ENCODE measurements around the gene CAST.
A peak's percentile ranks its signal among the peaks of the same experiment; 100 is the strongest.

CAST gene

DNA sequence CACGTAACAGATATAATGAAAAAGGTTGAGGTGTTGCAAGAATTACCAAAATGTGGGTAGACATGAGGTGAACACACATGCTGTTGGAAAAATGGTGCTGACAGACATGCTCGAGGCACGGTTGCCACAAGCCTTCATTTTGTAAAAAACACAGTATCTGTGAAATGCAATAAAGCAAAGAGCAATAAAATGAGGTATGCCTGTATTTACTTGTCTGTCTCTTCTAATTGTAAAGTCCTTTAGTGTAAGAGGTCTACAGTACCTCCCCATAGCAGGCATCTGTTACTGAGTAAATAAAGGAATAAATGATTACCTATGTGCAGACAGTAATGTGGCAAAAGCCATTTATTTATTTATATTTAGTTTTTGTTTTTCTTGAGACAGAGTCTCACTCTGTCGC is 3.0 kb upstream of the CAST start:
- Histone ChIP-seq H3K4me1 (ENCODE audit: insufficient read depth, insufficient read length) (no peaks in the 10 kb centered on the region), H3K36me3 (ENCODE audit: insufficient read depth, insufficient read length, low read length) (no peaks in the 10 kb centered on the region)

DNA sequence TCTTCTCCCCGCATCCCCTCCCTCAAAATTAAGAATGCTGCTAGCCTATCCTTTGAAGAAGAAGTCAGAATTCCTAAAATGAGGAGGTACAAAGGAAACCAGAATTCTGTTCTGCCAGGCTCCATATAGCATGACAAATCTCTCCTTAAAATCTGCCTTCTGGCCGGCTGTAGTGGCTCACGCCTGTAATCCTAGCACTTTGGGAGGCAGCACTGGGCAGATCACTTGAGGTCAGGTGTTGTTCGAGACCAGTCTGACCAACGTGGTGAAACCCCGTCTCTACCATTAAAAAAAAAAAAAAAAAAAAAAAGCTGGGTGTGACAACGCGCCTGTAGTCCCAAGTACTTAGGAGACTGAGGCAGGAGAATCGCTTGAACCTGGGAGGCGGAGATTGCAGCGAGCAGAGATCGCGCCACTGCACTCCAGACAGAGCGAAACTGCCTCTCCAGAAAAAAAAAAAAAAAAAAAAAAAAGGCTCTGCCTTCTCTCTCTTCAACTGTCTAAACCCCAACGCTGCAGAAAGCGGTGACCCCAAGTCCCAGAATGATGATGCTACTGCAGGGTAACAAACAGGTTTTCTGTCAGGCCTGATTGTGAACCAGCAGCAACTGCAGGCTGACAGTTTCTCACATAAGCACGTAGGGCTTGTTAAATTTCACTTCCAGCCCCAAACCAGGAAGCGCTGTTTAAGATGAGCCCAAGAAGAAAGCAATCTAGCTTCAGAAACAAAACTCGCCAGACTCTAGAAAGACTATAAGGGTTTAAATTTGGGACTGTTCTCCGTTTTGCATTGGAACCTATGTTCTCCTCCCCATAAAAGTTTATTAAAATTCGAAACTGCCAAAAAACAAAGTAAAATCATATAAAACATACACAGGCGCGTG is 963 bp upstream of the CAST start:
- H3K27me3 ChIP-seq (ENCODE audit: insufficient read depth, insufficient read length): peaks cover 54% of the 10 kb centered on the region
- TF ChIP-seq ZNF274 (IDR thresholded peaks at IDR 0.05; ENCODE audit: low read depth, low read length) (no peak), YY1 (IDR thresholded peaks at IDR 0.05; ENCODE audit: insufficient read depth, insufficient read length) (no peak)
- H3K36me3 ChIP-seq (ENCODE audit: insufficient read depth, insufficient read length, low read length): no peaks in the 10 kb centered on the region
- DNase-seq (ENCODE audit: low read depth, low spot score): no peak
- no peaks in the 10 kb centered on the region for H3K9me3 ChIP-seq (ENCODE audit: insufficient read depth, low read length)
- H3K4me1 ChIP-seq (ENCODE audit: insufficient read depth, insufficient read length): no peaks in the 10 kb centered on the region
- H3K4me3 ChIP-seq (ENCODE audit: insufficient read length, low read depth): peak overlapping the region; percentile 69
- peak overlapping the region; percentile 67 for H3K9ac ChIP-seq (ENCODE audit: insufficient read length, low read depth)

More for the DNA sequence above, 3.0 kb upstream of the CAST start:
- Histone ChIP-seq H3K9ac (ENCODE audit: insufficient read length, low read depth) (no peak overlapping the region), H3K4me3 (ENCODE audit: insufficient read length, low read depth) (no peak overlapping the region), H3K9me3 (ENCODE audit: insufficient read depth, low read length) (no peaks in the 10 kb centered on the region), H3K27me3 (ENCODE audit: insufficient read depth, insufficient read length) (peaks cover 37% of the 10 kb centered on the region)
- no peak for TF ChIP-seq YY1 (IDR thresholded peaks at IDR 0.05; ENCODE audit: insufficient read depth, insufficient read length)
- no peak for DNase-seq (ENCODE audit: low read depth, low spot score)

- peak overlapping the region; percentile 69 for H3K4me3 ChIP-seq (ENCODE audit: insufficient read length, low read depth)
- TF ChIP-seq ZNF274 (IDR thresholded peaks at IDR 0.05; ENCODE audit: low read depth, low read length) (no peak), SUZ12 (IDR thresholded peaks at IDR 0.05; ENCODE audit: extremely low read depth, insufficient read depth, insufficient read length) (no peak), YY1 (IDR thresholded peaks at IDR 0.05; ENCODE audit: insufficient read depth, insufficient read length) (no peak)
- DNase-seq (ENCODE audit: low read depth, low spot score): no peak
- H3K9me3 ChIP-seq (ENCODE audit: insufficient read depth, low read length): no peaks in the 10 kb centered on the region
- H3K9ac ChIP-seq (ENCODE audit: insufficient read length, low read depth): peak overlapping the region; percentile 67
- H3K36me3 ChIP-seq (ENCODE audit: insufficient read depth, insufficient read length, low read length): no peaks in the 10 kb centered on the region
- peaks cover 54% of the 10 kb centered on the region for H3K27me3 ChIP-seq (ENCODE audit: insufficient read depth, insufficient read length)
- H3K4me1 ChIP-seq (ENCODE audit: insufficient read depth, insufficient read length): no peaks in the 10 kb centered on the region
Observed at GRCh38 chr5:96662725-96663518, 746 bp downstream of the CAST start.

DNA sequence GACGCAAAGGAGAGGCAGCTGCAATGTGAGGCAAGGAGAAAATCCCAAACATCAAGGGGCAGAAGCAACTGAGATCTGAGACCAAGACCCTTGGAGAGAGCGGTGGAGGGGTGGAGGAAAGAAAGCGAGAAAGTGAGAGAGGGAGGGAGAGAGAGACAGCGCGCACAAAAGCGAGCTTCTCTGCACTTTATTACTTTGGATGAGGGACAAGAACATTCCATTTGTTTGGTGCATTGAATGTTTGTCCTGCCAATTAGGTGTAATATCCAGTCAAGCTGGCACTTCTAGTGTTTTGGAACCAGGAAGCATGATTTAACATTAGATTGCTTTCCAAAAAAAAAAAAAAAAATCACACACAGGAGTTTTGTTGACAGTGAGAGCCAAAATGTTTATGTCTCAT is 1.4 kb downstream of the CAST start:
- TF ChIP-seq ZNF274 (IDR thresholded peaks at IDR 0.05; ENCODE audit: low read depth, low read length): no peak
- no peak for TF ChIP-seq SUZ12 (IDR thresholded peaks at IDR 0.05; ENCODE audit: extremely low read depth, insufficient read depth, insufficient read length)
- no peak for TF ChIP-seq YY1 (IDR thresholded peaks at IDR 0.05; ENCODE audit: insufficient read depth, insufficient read length)
- Histone ChIP-seq H3K4me3 (ENCODE audit: insufficient read length, low read depth) (peak overlapping the region; percentile 69), H3K9me3 (ENCODE audit: insufficient read depth, low read length) (no peaks in the 10 kb centered on the region), H3K4me1 (ENCODE audit: insufficient read depth, insufficient read length) (no peaks in the 10 kb centered on the region), H3K9ac (ENCODE audit: insufficient read length, low read depth) (peak overlapping the region; percentile 67), H3K27me3 (ENCODE audit: insufficient read depth, insufficient read length) (peaks cover 54% of the 10 kb centered on the region), H3K36me3 (ENCODE audit: insufficient read depth, insufficient read length, low read length) (no peaks in the 10 kb centered on the region)
- DNase-seq (ENCODE audit: low read depth, low spot score): no peak

- Histone ChIP-seq H3K4me1 (ENCODE audit: insufficient read depth, insufficient read length) (no peaks in the 10 kb centered on the region), H3K4me3 (ENCODE audit: insufficient read length, low read depth) (no peak overlapping the region), H3K9ac (ENCODE audit: insufficient read length, low read depth) (no peak overlapping the region), H3K36me3 (ENCODE audit: insufficient read depth, insufficient read length, low read length) (no peaks in the 10 kb centered on the region), H3K27me3 (ENCODE audit: insufficient read depth, insufficient read length) (peaks cover 44% of the 10 kb centered on the region), H3K9me3 (ENCODE audit: insufficient read depth, low read length) (no peaks in the 10 kb centered on the region)
- DNase-seq (ENCODE audit: low read depth, low spot score): no peak
- TF ChIP-seq ZNF274 (IDR thresholded peaks at IDR 0.05; ENCODE audit: low read depth, low read length) (no peak), YY1 (IDR thresholded peaks at IDR 0.05; ENCODE audit: insufficient read depth, insufficient read length) (no peak), SUZ12 (IDR thresholded peaks at IDR 0.05; ENCODE audit: extremely low read depth, insufficient read depth, insufficient read length) (no peak)
Observed at GRCh38 chr5:96664669-96665068, 2.5 kb downstream of the CAST start.

- Histone ChIP-seq H3K27me3 (ENCODE audit: insufficient read depth, insufficient read length) (peaks cover 21% of the 10 kb centered on the region), H3K4me1 (ENCODE audit: insufficient read depth, insufficient read length) (no peaks in the 10 kb centered on the region), H3K36me3 (ENCODE audit: insufficient read depth, insufficient read length, low read length) (no peaks in the 10 kb centered on the region), H3K9me3 (ENCODE audit: insufficient read depth, low read length) (no peaks in the 10 kb centered on the region), H3K9ac (ENCODE audit: insufficient read length, low read depth) (no peak overlapping the region), H3K4me3 (ENCODE audit: insufficient read length, low read depth) (no peak overlapping the region)
- TF ChIP-seq SUZ12 (IDR thresholded peaks at IDR 0.05; ENCODE audit: extremely low read depth, insufficient read depth, insufficient read length) (no peak), YY1 (IDR thresholded peaks at IDR 0.05; ENCODE audit: insufficient read depth, insufficient read length) (no peak), ZNF274 (IDR thresholded peaks at IDR 0.05; ENCODE audit: low read depth, low read length) (no peak)
- no peak for DNase-seq (ENCODE audit: low read depth, low spot score)
Observed at GRCh38 chr5:96668725-96669124, 6.5 kb downstream of the CAST start.

- Histone ChIP-seq H3K9me3 (ENCODE audit: insufficient read depth, low read length) (no peaks in the 10 kb centered on the region), H3K9ac (ENCODE audit: insufficient read length, low read depth) (no peak overlapping the region), H3K4me1 (ENCODE audit: insufficient read depth, insufficient read length) (no peaks in the 10 kb centered on the region), H3K36me3 (ENCODE audit: insufficient read depth, insufficient read length, low read length) (no peaks in the 10 kb centered on the region), H3K27me3 (ENCODE audit: insufficient read depth, insufficient read length) (peaks cover 9% of the 10 kb centered on the region), H3K4me3 (ENCODE audit: insufficient read length, low read depth) (no peak overlapping the region)
- no peak for DNase-seq (ENCODE audit: low read depth, low spot score)
- TF ChIP-seq YY1 (IDR thresholded peaks at IDR 0.05; ENCODE audit: insufficient read depth, insufficient read length) (no peak), SUZ12 (IDR thresholded peaks at IDR 0.05; ENCODE audit: extremely low read depth, insufficient read depth, insufficient read length) (no peak), ZNF274 (IDR thresholded peaks at IDR 0.05; ENCODE audit: low read depth, low read length) (no peak)
Observed at GRCh38 chr5:96669909-96670308, 7.7 kb downstream of the CAST start.

Measured in NT2/D1 (cell line).